HepG2 (cell line): ENCODE results near the gene PRKN. TPM values are rescaled to one million over a fixed set of nuclear protein-coding genes. Genes with fewer than 3 reads are reported as not detected.

Experiments used
- ATAC-seq: fragments of 200-7000 bp; cut with Tn5 transposase; 3 replicates; pipeline ENCODE4 v1.9.1; 2020; ENCODE audit warnings: mild to moderate bottlenecking, moderate library complexity
- BruUV-seq: library from RNA; stranded (reverse); fragments of 400-500 nt; replicated peaks from 2 replicates; lab custom pipeline; 2021; lab: Mats Ljungman, UMichigan
- CTCF ChIA-PET: fragments of 300-600 bp; formaldehyde crosslinking; extraction: SDS; loops from one replicate; lab custom pipeline; 2021; ENCODE audit warnings: low total read pairs, inconsistent platforms, low intra/inter-chr PET ratio; lab: Yijun Ruan, JAX
- POLR2A ChIA-PET: fragments of 350-600 bp; sonication (Branson Sonifier 250); formaldehyde crosslinking; loops from one replicate; lab custom pipeline; 2020; ENCODE audit warnings: antibody characterized with exemption, inconsistent platforms; lab: Yijun Ruan, JAX
- DNase-seq: peaks from one replicate; pipeline ENCODE4 v3.0.0-alpha.2; 2015; ENCODE audit warnings: low spot score
- FAIRE-seq: peaks from 3 replicates; lab custom pipeline; 2011; peaks lifted over from hg19 to GRCh38; lab: Jason Lieb, UNC
- H2AFZ ChIP-seq: one replicate; pipeline ENCODE4 v1.6.1; 2011; ENCODE audit warnings: low read length, inconsistent platforms
- H3K27ac ChIP-seq: fragments of 300-600 bp; 3 replicates; pipeline ENCODE4 v1.8.0; 2011; ENCODE audit warnings: mixed run types, mild to moderate bottlenecking, mixed read lengths, low read length, inconsistent platforms; ENCODE audit not compliant: insufficient read depth; ENCODE audit errors: extremely low read length
- H3K27me3 ChIP-seq, 2 experiments: fragments of 200-600 bp in 1 of 2; 2 replicates in 1 of 2; 3 replicates in 1 of 2; pipeline versions ENCODE4 v1.6.0 to v1.8.0; 2011; ENCODE audit warnings: low read length in 2 of 2, mild to moderate bottlenecking in 2 of 2, moderate library complexity in 2 of 2, inconsistent platforms in 1 of 2; ENCODE audit not compliant: insufficient read depth in 2 of 2, control insufficient read depth in 1 of 2
- H3K36me3 ChIP-seq, 2 experiments: fragments of 200-600 bp in 1 of 2; replicated peaks in 1 of 2; 2 replicates in 1 of 2; 3 replicates in 1 of 2; pipeline versions ENCODE4 v1.5.1 to v1.8.0; 2011; ENCODE audit warnings: low read length in 2 of 2, inconsistent platforms in 1 of 2; ENCODE audit not compliant: insufficient read depth in 2 of 2, control insufficient read depth in 1 of 2
- H3K4me1 ChIP-seq: 2 replicates; pipeline ENCODE4 v1.5.1; 2012; ENCODE audit warnings: low read length, inconsistent platforms; ENCODE audit not compliant: insufficient read depth
- H3K4me2 ChIP-seq: 2 replicates; pipeline ENCODE4 v1.6.0; 2011; ENCODE audit warnings: low read depth, low read length, inconsistent platforms
- H3K4me3 ChIP-seq, 3 experiments: fragments of 200-600 bp in 1 of 3; sonication (generic), shearing (Covaris generic) in 1 of 3; replicated peaks in 1 of 3; 2 replicates each; pipeline ENCODE4 v1.5.1; 2011 to 2016; ENCODE audit warnings: low read length in 3 of 3, inconsistent platforms in 2 of 3, low read depth in 2 of 3, mild to moderate bottlenecking in 2 of 3, control low read depth in 1 of 3, mixed read lengths in 1 of 3; ENCODE audit not compliant: insufficient read depth in 1 of 3
- H3K79me2 ChIP-seq: one replicate; pipeline ENCODE4 v1.6.1; 2011; ENCODE audit warnings: low read length, inconsistent platforms; ENCODE audit not compliant: insufficient read depth
- H3K9ac ChIP-seq: 2 replicates; pipeline ENCODE4 v1.6.0; 2011; ENCODE audit warnings: mild to moderate bottlenecking, low read depth, low read length, inconsistent platforms; ENCODE audit not compliant: insufficient read depth
- H3K9me3 ChIP-seq: 2 replicates; pipeline ENCODE4 v1.5.1; 2012; ENCODE audit warnings: mild to moderate bottlenecking, low read length
- H4K20me1 ChIP-seq: 2 replicates; pipeline ENCODE4 v1.6.0; 2011; ENCODE audit warnings: inconsistent platforms, mild to moderate bottlenecking, low read length, moderate library complexity; ENCODE audit not compliant: insufficient read depth
- FOXO1 ChIP-seq: sonication (generic); formaldehyde crosslinking; IDR thresholded peaks from 2 replicates; pipeline ENCODE4 v1.4.0; 2020; ENCODE audit warnings: missing genetic modification reagents
- FOXO4 ChIP-seq: sonication (generic); formaldehyde crosslinking; conservative IDR thresholded peaks from 2 replicates; pipeline ENCODE4 v1.8.1; 2023; ENCODE audit warnings: missing genetic modification reagents
- MED8 ChIP-seq: sonication (generic); formaldehyde crosslinking; IDR thresholded peaks from 2 replicates; pipeline ENCODE4 v1.8.1; 2023; ENCODE audit warnings: mild to moderate bottlenecking, missing genetic modification reagents; ENCODE audit not compliant: insufficient replicate concordance
- MXD1 ChIP-seq: sonication (generic); formaldehyde crosslinking; IDR thresholded peaks from 2 replicates; pipeline ENCODE4 v1.4.0; 2020; ENCODE audit warnings: mild to moderate bottlenecking, missing genetic modification reagents
- ZBTB37 ChIP-seq: sonication (generic); formaldehyde crosslinking; IDR thresholded peaks from 2 replicates; pipeline ENCODE4 v1.4.0; 2020; ENCODE audit warnings: mild to moderate bottlenecking, missing genetic modification reagents
- ZBTB46 ChIP-seq: sonication (generic); formaldehyde crosslinking; IDR thresholded peaks from 2 replicates; pipeline ENCODE4 v1.4.0; 2020; ENCODE audit warnings: mild to moderate bottlenecking, missing genetic modification reagents, borderline replicate concordance
- ZNF160 ChIP-seq: sonication (generic); formaldehyde crosslinking; IDR thresholded peaks from 2 replicates; pipeline ENCODE4 v1.8.0; 2022; ENCODE audit warnings: mild to moderate bottlenecking, inconsistent platforms, missing genetic modification reagents
- ZSCAN9 ChIP-seq: IDR thresholded peaks from 2 replicates; pipeline ENCODE4 v1.6.1; 2016; ENCODE audit warnings: borderline replicate concordance
- WGBS: methylation state at CpG from one replicate; pipeline ENCODE4 v1.1.6; 2017; ENCODE audit warnings: low lambda C conversion rate; 5-methylcytosine and 5-hydroxymethylcytosine counted together
- in situ Hi-C: cut with HindIII; loops from 2 replicates; pipeline ENCODE4 v1.10.0; 2017; ENCODE audit warnings: low pct_unique_long_range_greater_than_20kb; ENCODE audit not compliant: extremely low pct_ligation_motif_present
- intact Hi-C: fragments of 100-400 bp; cut with micrococcal nuclease; formaldehyde crosslinking; loops from one replicate; pipeline ENCODE4 v1.10.0; 2022; ENCODE audit not compliant: unreplicated experiment
- polyA plus RNA-seq, 8 experiments: library from polyadenylated mRNA; depleted of rRNA in 3 of 8; stranded (reverse) in 7 of 8; unstranded in 1 of 8; fragments of >200 nt; fragmentation: Illumina TruSeq in 4 of 8; extraction: Trizol in 4 of 8; gene quantifications; 2 replicates each; pipeline versions ENCODE4 v1.2.1 to v1.2.3, GENCODE V29; 2011 to 2016; ENCODE audit warnings: low read depth in 4 of 8, missing spikeins in 1 of 8, mixed read lengths in 1 of 8; ENCODE audit not compliant: insufficient read depth in 1 of 8
- total RNA-seq, 5 experiments: library from RNA; depleted of rRNA; stranded (reverse); fragments of >200 nt; fragmentation: Illumina TruSeq; extraction: Trizol; gene quantifications; 2 replicates each; pipeline ENCODE4 v1.2.3, GENCODE V29; 2016; ENCODE audit warnings: low read depth in 1 of 5
- TF ChIP-seq, protein P1 (sequence below): sonication (generic); formaldehyde crosslinking; IDR thresholded peaks from 2 replicates; pipeline ENCODE4 v1.8.0; 2022; ENCODE audit warnings: missing genetic modification reagents, low read depth, mild to moderate bottlenecking, borderline replicate concordance
- TF ChIP-seq, protein P2 (sequence below): sonication (generic); formaldehyde crosslinking; conservative IDR thresholded peaks from 2 replicates; pipeline ENCODE4 v1.8.0; 2022; ENCODE audit warnings: low read depth, missing genetic modification reagents

The PRKN gene
- total and polyA plus RNA-seq, 2 of the 13 experiments (the other 11 are each of a cell fraction or from before 2014, with no cell fraction given), result 0.31 to 0.44 TPM

GRCh38 chr6:162463576-162463975, 264.0 kb downstream of the PRKN start:
- no peaks in the 10 kb centered on the region for H3K4me1 ChIP-seq
- no TSS peak for BruUV-seq
- H3K9me3 ChIP-seq, result peaks cover 4% of the 10 kb centered on the region; the same call in 1 of the 2 replicates
- no peak overlapping the region for H2AFZ ChIP-seq
- no peak overlapping the region for H3K9ac ChIP-seq
- H3K36me3 ChIP-seq, result no peaks in the 10 kb centered on the region
- H3K4me2 ChIP-seq, result no peak overlapping the region
- ATAC-seq (no peak), DNase-seq (no peak), FAIRE-seq (no peak)
- ChIA-PET CTCF (no interaction called here), POLR2A (no interaction called here)
- H4K20me1 ChIP-seq, result no peaks in the 10 kb centered on the region
- in situ Hi-C loops, result no loop called here
- H3K4me3 ChIP-seq, result no peak overlapping the region
- H3K27ac ChIP-seq, result no peak overlapping the region
- H3K27me3 ChIP-seq, result no peaks in the 10 kb centered on the region
- intact Hi-C loops, result no loop called here
- 0% methylated on average over 1 of the region's 1 CpG for WGBS
- no peaks in the 10 kb centered on the region for H3K79me2 ChIP-seq
- TF ChIP-seq FOXO4 (CRISPR knock-in tag), result no peak
- TF ChIP-seq ZNF160 (CRISPR knock-in tag), result no peak
- no peak for TF ChIP-seq MXD1 (CRISPR knock-in tag)
- TF ChIP-seq ZSCAN9 (CRISPR knock-in tag), result no peak
- TF ChIP-seq MED8 (CRISPR knock-in tag), result no peak
- TF ChIP-seq, protein P1, sequence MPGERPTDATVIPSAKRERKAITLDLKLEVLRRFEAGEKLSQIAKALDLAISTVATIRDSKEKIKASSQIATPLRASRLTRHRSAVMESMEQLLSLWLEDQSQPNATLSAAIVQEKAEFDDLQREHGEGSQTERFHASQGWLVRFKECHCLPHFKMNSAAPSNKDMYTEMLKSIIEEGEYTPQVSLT (CRISPR knock-in tag), result no peak
- TF ChIP-seq FOXO1 (CRISPR knock-in tag), result no peak
- no peak for TF ChIP-seq ZBTB46 (CRISPR knock-in tag)
- TF ChIP-seq, protein P2, sequence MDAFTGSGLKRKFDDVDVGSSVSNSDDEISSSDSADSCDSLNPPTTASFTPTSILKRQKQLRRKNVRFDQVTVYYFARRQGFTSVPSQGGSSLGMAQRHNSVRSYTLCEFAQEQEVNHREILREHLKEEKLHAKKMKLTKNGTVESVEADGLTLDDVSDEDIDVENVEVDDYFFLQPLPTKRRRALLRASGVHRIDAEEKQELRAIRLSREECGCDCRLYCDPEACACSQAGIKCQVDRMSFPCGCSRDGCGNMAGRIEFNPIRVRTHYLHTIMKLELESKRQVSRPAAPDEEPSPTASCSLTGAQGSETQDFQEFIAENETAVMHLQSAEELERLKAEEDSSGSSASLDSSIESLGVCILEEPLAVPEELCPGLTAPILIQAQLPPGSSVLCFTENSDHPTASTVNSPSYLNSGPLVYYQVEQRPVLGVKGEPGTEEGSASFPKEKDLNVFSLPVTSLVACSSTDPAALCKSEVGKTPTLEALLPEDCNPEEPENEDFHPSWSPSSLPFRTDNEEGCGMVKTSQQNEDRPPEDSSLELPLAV (CRISPR knock-in tag), result no peak
- no peak for TF ChIP-seq ZBTB37 (CRISPR knock-in tag)
